Colon (tissue), 2 donors: ENCODE measurements around the gene SPAG17.

Experiments used
- FAIRE-seq: peaks from 2 replicates; lab custom pipeline; 2012; peaks lifted over from hg19 to GRCh38; lab: Jason Lieb, UNC
- donor health status: control.
- donor health status: control.

SPAG17 gene

DNA sequence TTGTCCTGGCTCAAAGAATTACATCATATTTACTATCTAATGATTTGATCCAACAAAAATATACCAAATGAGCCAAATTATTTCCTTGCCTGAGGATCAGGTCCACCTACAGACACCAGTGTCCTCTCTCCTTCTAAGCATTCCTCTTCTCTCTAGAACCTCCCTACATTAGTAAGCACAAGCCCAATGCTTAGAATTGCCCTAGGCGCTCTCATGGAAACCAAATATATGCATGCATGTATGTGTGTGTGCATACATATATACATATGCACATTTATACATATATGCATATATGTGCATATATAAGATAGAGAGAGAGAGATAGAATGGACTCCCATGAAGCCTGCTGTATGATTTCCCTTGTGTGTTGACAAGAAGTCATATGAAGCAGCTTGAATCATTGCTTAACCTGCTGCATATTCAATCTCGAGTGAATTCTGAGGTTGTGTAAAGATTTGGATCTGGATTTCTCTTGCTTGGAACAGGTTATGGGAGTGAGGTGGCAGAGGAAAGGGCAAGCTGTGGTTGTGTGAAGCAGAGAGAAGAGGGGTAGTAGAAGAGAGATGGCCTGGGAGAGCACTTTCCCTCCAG is 66.1 kb downstream of the SPAG17 start:
- no peak for FAIRE-seq

GRCh38 chr1:118118469-118118868 is 66.6 kb downstream of the SPAG17 start:
- no peak for FAIRE-seq

DNA sequence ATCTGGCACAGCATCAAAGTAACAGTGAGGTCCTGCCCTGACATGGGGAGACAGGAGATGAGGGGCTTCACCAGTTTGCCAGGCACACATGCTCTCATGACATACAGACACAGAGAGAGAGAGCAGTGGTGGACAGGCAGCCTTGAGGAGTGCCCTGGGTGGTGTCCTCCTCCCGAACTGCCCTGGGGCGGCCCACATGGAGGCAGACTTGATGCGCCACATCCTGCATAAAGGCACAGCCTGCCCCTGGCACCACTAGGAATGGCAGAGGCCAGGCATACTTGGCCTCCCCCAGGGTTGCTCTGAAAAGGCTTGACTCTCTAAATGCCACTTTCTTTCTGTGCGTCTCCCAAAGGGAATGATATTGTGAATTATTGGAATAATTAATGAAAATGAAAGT is 67.5 kb downstream of the SPAG17 start:
- no peak for FAIRE-seq

DNA sequence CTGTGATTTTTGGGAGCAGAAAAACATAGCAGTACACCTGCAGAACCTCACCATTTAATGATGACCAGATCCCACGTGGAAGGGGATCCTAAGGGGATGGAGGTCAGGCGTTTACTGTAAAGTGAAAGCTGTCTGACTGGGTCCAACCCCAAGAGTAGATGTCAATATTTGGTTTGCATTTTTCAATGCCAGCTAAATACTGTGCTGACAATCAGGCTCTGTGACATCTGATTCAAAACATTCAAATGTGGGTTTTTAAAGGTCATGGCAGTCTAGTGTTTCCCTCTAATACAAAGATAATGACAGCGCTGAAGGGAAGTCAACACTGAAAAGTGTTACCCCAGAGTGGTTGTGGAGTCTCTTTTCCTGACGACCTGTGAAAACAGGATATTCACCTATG is 68.1 kb downstream of the SPAG17 start:
- FAIRE-seq: no peak

- no peak for FAIRE-seq
These were observed 68.6 kb downstream of the SPAG17 start for GRCh38 chr1:118116401-118116800.

DNA sequence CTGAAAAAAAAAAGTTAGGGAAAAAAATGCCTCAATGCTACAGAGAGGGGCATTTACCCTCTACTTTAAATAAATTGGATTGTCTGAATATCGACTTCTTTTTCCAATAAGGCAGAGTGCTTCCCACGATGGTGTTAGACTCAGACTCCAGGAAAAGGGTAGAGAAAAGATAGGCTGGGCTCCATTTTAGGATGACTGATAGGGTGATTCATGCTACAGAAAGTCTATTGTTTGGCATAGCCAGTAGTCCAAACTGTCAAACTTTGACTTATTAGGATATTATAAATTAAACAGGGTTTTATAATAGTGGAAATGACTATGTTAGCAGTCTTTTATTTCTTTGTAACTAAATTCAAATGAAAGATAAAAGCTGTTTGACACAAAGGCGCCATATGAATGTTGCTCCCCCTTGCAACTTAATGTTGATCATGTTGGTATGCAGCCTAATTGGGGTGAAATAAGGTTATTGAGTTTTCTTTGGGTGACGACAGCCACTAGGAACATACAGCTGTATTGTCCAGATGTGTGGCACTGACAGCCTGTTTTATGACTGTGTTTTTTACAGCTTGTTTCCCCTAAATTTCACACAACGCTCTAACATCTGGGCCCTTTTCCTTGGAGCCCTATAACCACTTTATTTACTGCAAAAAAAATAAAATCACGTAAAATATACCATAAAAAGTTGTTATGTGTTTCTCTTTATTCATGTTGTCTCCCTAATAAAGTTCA is 69.3 kb downstream of the SPAG17 start:
- no peak for FAIRE-seq

- no peak for FAIRE-seq
These were observed 71.8 kb downstream of the SPAG17 start for GRCh38 chr1:118113261-118113660.

- no peak for FAIRE-seq
These were observed 74.4 kb downstream of the SPAG17 start for GRCh38 chr1:118110580-118110979.

- FAIRE-seq: no peak
These were observed 80.1 kb downstream of the SPAG17 start for GRCh38 chr1:118104951-118105350.

GRCh38 chr1:118102445-118102844 is 82.6 kb downstream of the SPAG17 start:
- FAIRE-seq: no peak

- FAIRE-seq: no peak
These were observed 83.0 kb downstream of the SPAG17 start for GRCh38 chr1:118101999-118102398.

DNA sequence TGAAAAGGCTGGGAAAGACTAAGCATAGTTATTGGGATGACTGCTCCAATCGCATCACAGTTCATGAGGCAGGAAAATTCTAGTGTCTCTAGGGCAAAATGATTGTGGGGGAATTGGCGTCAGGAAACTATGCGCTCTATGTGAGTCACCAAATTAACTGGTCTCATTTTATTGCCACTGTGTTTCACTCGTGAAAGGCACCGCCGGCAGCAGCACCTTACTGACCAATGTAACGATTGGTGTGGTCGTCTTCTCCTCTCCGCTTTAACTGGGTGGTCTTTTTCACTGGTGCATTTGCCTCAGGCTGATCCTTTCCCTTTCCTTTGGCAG is 83.5 kb downstream of the SPAG17 start:
- no peak for FAIRE-seq

- no peak for FAIRE-seq
These were observed 84.1 kb downstream of the SPAG17 start for GRCh38 chr1:118100686-118101514.

GRCh38 chr1:118099686-118100085 is 85.3 kb downstream of the SPAG17 start:
- FAIRE-seq: no peak

DNA sequence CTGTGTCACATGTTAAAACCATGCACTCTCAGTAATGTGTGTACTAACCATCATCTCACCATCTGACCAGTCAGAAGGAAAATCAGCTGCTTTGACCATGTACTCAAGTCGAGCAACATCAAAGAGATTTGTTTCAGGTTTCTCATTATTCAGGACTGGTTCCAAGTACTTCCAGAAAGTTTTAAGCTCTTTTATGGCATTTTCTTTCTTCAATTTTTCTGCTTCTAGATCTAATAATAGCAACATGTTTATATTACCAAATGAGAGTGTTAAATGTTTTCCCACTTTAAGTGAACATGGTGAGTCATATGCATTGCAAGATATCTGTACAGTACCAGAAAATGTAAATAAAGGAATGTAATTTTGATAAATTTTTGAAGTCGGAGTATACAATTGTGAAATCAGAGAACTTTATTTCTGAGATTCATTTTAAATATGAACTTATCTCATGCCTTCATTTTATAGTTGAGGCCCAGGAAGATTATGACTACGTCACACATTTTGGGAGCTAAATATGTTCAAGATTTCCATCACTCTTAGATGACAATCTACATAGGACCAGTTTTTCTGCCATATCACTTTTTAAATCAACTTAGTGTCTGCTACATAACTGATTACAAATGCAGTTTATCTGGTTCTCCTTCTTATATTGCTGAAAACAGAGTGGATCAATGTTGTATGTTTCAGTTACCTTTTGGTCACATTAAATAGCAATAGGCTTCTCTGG is 87.2 kb downstream of the SPAG17 start:
- FAIRE-seq: no peak

- FAIRE-seq: no peak
These were observed 92.0 kb downstream of the SPAG17 start for GRCh38 chr1:118093017-118093416.

DNA sequence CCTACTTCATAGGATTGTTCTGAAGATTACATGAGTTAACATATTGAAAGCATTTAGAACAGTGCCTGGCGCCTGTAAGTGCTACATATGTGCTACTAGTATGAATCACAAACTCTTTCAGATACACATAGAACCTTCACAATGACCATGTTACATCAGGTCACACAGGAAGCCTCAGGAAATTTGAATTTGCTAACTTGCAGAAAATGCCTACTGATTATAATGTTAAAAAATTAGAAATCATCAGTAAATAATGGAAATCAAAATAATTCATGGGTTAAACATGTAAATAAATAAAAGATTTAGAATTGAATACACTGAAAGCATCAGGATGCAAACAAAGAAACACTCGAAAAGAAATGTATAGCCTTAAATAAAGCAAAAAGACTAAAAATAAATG is 94.9 kb downstream of the SPAG17 start:
- no peak for FAIRE-seq

GRCh38 chr1:118085365-118085764 is 99.7 kb downstream of the SPAG17 start:
- FAIRE-seq: no peak

DNA sequence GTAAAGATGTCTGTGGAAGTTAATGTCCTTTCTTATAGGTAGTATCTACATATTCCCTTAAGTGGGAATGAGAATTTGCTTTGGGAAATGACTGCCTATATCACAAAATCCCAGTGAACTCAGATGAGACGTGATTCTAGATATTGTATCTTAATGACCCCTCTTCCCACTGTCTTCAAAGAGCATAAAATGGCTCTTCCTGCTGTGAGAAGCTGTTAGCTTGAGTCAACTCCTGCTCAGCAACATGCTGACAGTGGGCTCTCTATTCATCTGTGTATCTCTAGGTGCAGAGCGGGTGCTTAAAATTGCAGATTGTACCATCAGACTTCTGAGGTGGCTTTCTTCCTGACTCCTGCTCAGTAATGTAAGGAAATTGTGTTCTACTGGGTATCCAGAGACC is 100.6 kb downstream of the SPAG17 start:
- FAIRE-seq: no peak

DNA sequence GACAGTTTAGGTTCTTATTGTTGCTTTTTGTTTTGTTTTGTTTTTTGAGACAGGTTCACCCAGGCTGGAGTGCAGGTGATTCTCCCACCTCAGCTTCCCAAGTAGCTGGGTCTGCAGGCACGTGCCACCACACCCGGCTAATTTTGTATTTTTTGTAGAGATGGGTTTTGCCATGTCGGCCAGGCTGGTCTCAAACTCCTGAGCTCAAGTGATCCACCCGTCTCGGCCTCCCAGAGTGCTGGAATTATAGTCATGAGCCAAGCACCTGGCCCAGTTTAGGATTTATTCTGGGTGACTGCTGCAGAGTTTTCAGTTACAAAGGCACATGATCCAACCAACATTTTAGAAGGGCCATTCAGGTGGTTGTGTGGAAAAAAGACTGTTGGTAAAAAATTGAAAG is 102.0 kb downstream of the SPAG17 start:
- no peak for FAIRE-seq

GRCh38 chr1:118081387-118081786 is 103.6 kb downstream of the SPAG17 start:
- FAIRE-seq: no peak

GRCh38 chr1:118077331-118078045 is 107.5 kb downstream of the SPAG17 start:
- no peak for FAIRE-seq
